AG09319 (cell line): Measurements from ENCODE around the gene TES.

Experiments
- DNase-seq: peaks from one replicate; pipeline ENCODE4 v3.0.0-alpha.2; 2010; ENCODE audit warnings: low read depth; ENCODE audit errors: extremely low read depth
- CTCF ChIP-seq: IDR thresholded peaks from 2 replicates; pipeline ENCODE4 v1.5.1; 2011; ENCODE audit warnings: low read depth, mild to moderate bottlenecking, inconsistent platforms, low read length, moderate library complexity

Gene TES

GRCh38 chr7:116213361-116214130, 3.2 kb downstream of the TES start:
- no peak for TF ChIP-seq CTCF
- DNase-seq, result no peak

- no peak for TF ChIP-seq CTCF
- DNase-seq, result no peak
Observed at GRCh38 chr7:116214921-116215320, 4.6 kb downstream of the TES start.

GRCh38 chr7:116215551-116215950, 5.2 kb downstream of the TES start:
- DNase-seq, result no peak

GRCh38 chr7:116216956-116217571, 6.7 kb downstream of the TES start:
- no peak for TF ChIP-seq CTCF
- no peak for DNase-seq

More at GRCh38 chr7:116215551-116215950, 5.2 kb downstream of the TES start:
- TF ChIP-seq CTCF, result no peak

GRCh38 chr7:116218051-116218645, 7.8 kb downstream of the TES start:
- DNase-seq, result no peak
- no peak for TF ChIP-seq CTCF

- no peak for DNase-seq
- TF ChIP-seq CTCF, result no peak
Observed at GRCh38 chr7:116218747-116219146, 8.4 kb downstream of the TES start.

GRCh38 chr7:116219288-116219687, 8.9 kb downstream of the TES start:
- no peak for TF ChIP-seq CTCF
- no peak for DNase-seq
